HG03571 (cell line): ENCODE measurements around the gene HSD17B2.
"Not testable (repeated sequence)": the region's sequence is repeated elsewhere in the genome, so short reads cannot be mapped to it uniquely, and the experiment has no call there.

Experiments
- ATAC-seq: cut with Tn5 transposase; IDR thresholded peaks from one replicate; pipeline ENCODE4 v1.9.1; 2021; ENCODE audit not compliant: unreplicated experiment

Gene HSD17B2

GRCh38 chr16:82074019-82074558 lies 39.0 kb downstream of the HSD17B2 start:
- no peak for ATAC-seq

GRCh38 chr16:82078125-82078524 lies 43.1 kb downstream of the HSD17B2 start:
- ATAC-seq: no peak

- no peak for ATAC-seq
Observed at GRCh38 chr16:82079892-82080291, 44.8 kb downstream of the HSD17B2 start.

- no peak for ATAC-seq
Observed at GRCh38 chr16:82081264-82081663, 46.2 kb downstream of the HSD17B2 start.

- no peak for ATAC-seq
Observed at GRCh38 chr16:82082097-82082496, 47.0 kb downstream of the HSD17B2 start.

- peak; percentile 53 for ATAC-seq
Observed at GRCh38 chr16:82082543-82083244, 47.6 kb downstream of the HSD17B2 start.

GRCh38 chr16:82083710-82084353 lies 48.8 kb downstream of the HSD17B2 start:
- ATAC-seq: no peak

- no peak for ATAC-seq
Observed at GRCh38 chr16:82085011-82085779, 50.1 kb downstream of the HSD17B2 start.

GRCh38 chr16:82088483-82088882 lies 53.4 kb downstream of the HSD17B2 start:
- ATAC-seq: no peak

- ATAC-seq: no peak
Observed at GRCh38 chr16:82091241-82091640, 56.2 kb downstream of the HSD17B2 start.

GRCh38 chr16:82092711-82093110 lies 57.7 kb downstream of the HSD17B2 start:
- no peak for ATAC-seq

- ATAC-seq: no peak
Observed at GRCh38 chr16:82093666-82094300, 58.7 kb downstream of the HSD17B2 start.

GRCh38 chr16:82094942-82095540 lies 60.0 kb downstream of the HSD17B2 start:
- no peak for ATAC-seq

GRCh38 chr16:82096641-82097040 lies 61.6 kb downstream of the HSD17B2 start:
- ATAC-seq: no peak

GRCh38 chr16:82105107-82105506 lies 70.1 kb downstream of the HSD17B2 start:
- no peak for ATAC-seq

GRCh38 chr16:82108100-82108499 lies 73.0 kb downstream of the HSD17B2 start:
- ATAC-seq: no peak

- ATAC-seq: no peak
Observed at GRCh38 chr16:82108774-82109173, 73.7 kb downstream of the HSD17B2 start.

GRCh38 chr16:82109266-82109665 lies 74.2 kb downstream of the HSD17B2 start:
- ATAC-seq: not testable (repeated sequence)

GRCh38 chr16:82111944-82112343 lies 76.9 kb downstream of the HSD17B2 start:
- no peak for ATAC-seq

GRCh38 chr16:82113741-82114140 lies 78.7 kb downstream of the HSD17B2 start:
- ATAC-seq: no peak

- ATAC-seq: no peak
Observed at GRCh38 chr16:82116535-82116934, 81.5 kb downstream of the HSD17B2 start.
